Memory B cell (primary cell): ENCODE results near the gene APBA3.
A peak's percentile ranks its signal among the peaks of the same experiment; 100 is the strongest.

Experiments
- ATAC-seq: fragments of 150-1000 bp; cut with Tn5 transposase; 2 replicates; pipeline ENCODE4 v1.10.0; 2021; ENCODE audit warnings: low read depth, mild to moderate bottlenecking, moderate library complexity
- DNase-seq, 2 donors: peaks; one replicate each; pipeline ENCODE4 v3.0.0; 2022; ENCODE audit warnings: low spot score in 2 of 2
- H3K27ac Mint-ChIP-seq: one replicate; pipeline ENCODE4 v1.8.0; 2022; ENCODE audit warnings: mild to moderate bottlenecking, moderate library complexity, mixed read lengths
- H3K27me3 Mint-ChIP-seq: one replicate; pipeline ENCODE4 v1.8.0; 2022; ENCODE audit warnings: mixed read lengths
- H3K36me3 Mint-ChIP-seq: one replicate; pipeline ENCODE4 v1.8.0; 2022; ENCODE audit warnings: mild to moderate bottlenecking, mixed read lengths
- H3K4me1 Mint-ChIP-seq: one replicate; pipeline ENCODE4 v1.8.0; 2022; ENCODE audit warnings: mixed read lengths
- H3K4me3 Mint-ChIP-seq: one replicate; pipeline ENCODE4 v1.8.0; 2022; ENCODE audit warnings: mild to moderate bottlenecking, moderate library complexity, mixed read lengths
- H3K9me3 Mint-ChIP-seq: one replicate; pipeline ENCODE4 v1.8.0; 2022; ENCODE audit warnings: mixed read lengths

Gene APBA3

DNA sequence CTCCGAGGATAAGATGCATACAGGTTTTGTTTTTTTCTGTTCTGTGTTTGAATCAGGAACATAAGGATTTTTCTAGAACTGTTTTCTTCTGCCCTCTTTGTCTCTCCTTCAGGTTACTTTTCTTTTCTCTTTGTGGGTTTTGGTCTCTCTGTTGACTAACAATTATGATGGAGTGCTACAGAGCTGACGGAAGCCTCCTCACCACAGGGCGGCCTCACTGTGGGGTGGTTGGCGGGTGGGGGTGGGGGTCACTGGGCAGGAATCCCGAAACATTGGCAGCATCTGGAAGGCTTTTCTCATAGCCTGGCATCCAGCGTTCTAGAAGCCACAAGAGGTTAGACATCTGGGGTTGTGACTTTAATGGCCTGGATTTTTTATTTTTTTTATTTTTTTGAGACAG, 36.6 kb upstream of the APBA3 start:
- ATAC-seq (no peak), DNase-seq (no peak)
- Mint-ChIP-seq H3K27me3 (peaks cover 14% of the 10 kb centered on the region), H3K9me3 (peaks cover 10% of the 10 kb centered on the region), H3K36me3 (peaks cover 6% of the 10 kb centered on the region), H3K27ac (no peak overlapping the region), H3K4me1 (peaks cover 5% of the 10 kb centered on the region), H3K4me3 (no peak overlapping the region)

DNA sequence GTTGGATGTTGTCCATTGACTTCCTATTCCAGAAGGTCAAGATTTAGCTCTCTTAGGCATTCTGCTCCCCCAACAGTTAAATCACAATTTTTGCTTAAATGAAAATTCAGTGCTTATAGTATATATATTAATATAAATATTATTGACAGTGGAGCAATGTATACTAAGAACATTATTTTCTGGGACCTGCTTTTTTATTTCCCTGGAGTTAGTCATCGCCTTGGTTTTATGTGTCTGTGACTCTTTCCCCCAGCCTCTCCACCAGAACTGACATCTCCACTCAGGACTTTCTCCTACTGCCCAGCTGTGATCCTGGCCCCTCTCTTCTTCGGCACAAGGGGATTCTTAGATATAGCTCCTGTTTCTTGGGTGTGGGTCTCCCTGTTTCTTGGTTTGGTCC, 34.9 kb upstream of the APBA3 start:
- no peak for DNase-seq
- H3K4me1 Mint-ChIP-seq = peaks cover 2% of the 10 kb centered on the region
- H3K27me3 Mint-ChIP-seq = peaks cover 12% of the 10 kb centered on the region
- peaks cover 8% of the 10 kb centered on the region for H3K36me3 Mint-ChIP-seq
- H3K4me3 Mint-ChIP-seq = no peak overlapping the region
- H3K9me3 Mint-ChIP-seq = peaks cover 11% of the 10 kb centered on the region
- no peak overlapping the region for H3K27ac Mint-ChIP-seq
- ATAC-seq = no peak

DNA sequence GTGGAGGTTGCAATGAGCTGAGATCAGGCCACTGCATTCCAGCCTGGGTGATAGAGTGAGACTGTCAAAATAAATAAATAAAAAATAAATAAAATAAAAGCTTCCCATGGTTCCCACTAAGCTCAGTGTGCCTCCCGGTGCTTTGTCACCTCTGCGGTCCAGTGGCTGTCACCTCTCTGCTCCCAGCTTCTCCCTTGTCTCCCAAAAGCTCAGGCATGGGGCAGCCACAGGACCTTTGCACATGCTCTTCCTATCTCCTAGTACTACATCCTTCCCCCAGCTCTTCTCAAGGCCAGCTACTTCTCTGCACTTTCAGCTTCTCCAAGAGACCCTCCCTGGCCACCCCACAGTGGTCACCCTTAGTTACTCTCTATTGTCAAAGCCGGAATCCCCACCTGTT, 32.3 kb upstream of the APBA3 start:
- peaks cover 13% of the 10 kb centered on the region for H3K27me3 Mint-ChIP-seq
- H3K27ac Mint-ChIP-seq = no peak overlapping the region
- DNase-seq (no peak), ATAC-seq (no peak)
- no peak overlapping the region for H3K4me3 Mint-ChIP-seq
- H3K36me3 Mint-ChIP-seq = peaks cover 8% of the 10 kb centered on the region
- no peaks in the 10 kb centered on the region for H3K4me1 Mint-ChIP-seq
- peaks cover 12% of the 10 kb centered on the region for H3K9me3 Mint-ChIP-seq

- Mint-ChIP-seq H3K27me3 (peaks cover 13% of the 10 kb centered on the region), H3K27ac (no peak overlapping the region), H3K36me3 (peaks cover 8% of the 10 kb centered on the region), H3K9me3 (peaks cover 12% of the 10 kb centered on the region), H3K4me1 (no peaks in the 10 kb centered on the region), H3K4me3 (no peak overlapping the region)
- DNase-seq = no peak
- no peak for ATAC-seq
Observed at GRCh38 chr19:3792114-3792513, 30.6 kb upstream of the APBA3 start.

DNA sequence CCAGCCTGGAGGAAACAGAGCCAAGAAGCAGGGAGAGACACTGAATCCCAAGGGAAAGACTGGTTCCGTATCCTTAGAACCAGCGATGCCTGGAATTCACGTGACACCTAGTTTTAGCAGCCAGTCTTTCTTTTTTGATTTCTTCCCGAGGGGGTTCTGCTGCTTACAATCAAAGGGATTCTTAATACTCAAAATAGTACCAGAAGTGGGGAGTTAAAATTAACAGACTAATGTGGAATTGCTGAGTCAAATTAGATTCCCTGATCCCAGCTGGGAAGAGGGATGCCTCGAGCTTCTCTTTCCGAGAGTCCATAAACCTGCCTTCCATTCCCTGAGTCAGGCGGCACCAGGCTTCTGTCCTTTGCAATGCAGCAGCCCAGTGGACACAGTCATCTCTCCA, 29.4 kb upstream of the APBA3 start:
- H3K4me3 Mint-ChIP-seq = no peak overlapping the region
- peaks cover 7% of the 10 kb centered on the region for H3K9me3 Mint-ChIP-seq

DNA sequence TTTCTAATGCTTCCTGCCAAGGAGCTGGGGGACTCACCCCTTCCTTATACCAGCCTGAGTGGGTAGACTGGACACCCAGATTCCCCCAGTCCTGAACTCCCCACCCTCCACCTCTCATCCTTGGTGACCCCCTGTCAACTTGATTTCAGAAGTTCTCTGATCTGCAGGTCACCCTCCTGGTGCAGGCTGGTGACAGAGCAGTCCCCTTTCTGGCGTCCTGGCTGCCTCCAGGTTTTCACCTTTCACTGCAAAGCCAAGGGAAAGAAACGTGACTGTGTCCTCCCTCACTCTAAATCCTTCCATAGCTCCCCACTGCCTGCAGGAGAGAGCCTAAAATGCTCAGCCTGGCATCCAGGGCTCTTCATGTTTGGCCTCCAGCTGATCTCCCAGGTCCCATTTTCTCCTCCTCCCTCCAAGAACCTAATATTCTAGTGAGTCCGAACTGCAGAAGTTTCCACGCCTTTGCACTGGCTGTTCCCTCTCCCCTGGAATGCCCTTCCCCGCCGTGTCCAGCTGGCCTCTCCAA, 28.8 kb upstream of the APBA3 start:
- DNase-seq (no peak), ATAC-seq (no peak)
- Mint-ChIP-seq H3K36me3 (peaks cover 4% of the 10 kb centered on the region), H3K4me3 (no peak overlapping the region), H3K27ac (no peak overlapping the region), H3K27me3 (peaks cover 12% of the 10 kb centered on the region), H3K4me1 (no peaks in the 10 kb centered on the region), H3K9me3 (peaks cover 7% of the 10 kb centered on the region)

More for the DNA sequence above, 29.4 kb upstream of the APBA3 start:
- ATAC-seq = no peak
- Mint-ChIP-seq H3K27me3 (peaks cover 12% of the 10 kb centered on the region), H3K27ac (no peak overlapping the region), H3K36me3 (peaks cover 4% of the 10 kb centered on the region), H3K4me1 (no peaks in the 10 kb centered on the region)
- no peak for DNase-seq

DNA sequence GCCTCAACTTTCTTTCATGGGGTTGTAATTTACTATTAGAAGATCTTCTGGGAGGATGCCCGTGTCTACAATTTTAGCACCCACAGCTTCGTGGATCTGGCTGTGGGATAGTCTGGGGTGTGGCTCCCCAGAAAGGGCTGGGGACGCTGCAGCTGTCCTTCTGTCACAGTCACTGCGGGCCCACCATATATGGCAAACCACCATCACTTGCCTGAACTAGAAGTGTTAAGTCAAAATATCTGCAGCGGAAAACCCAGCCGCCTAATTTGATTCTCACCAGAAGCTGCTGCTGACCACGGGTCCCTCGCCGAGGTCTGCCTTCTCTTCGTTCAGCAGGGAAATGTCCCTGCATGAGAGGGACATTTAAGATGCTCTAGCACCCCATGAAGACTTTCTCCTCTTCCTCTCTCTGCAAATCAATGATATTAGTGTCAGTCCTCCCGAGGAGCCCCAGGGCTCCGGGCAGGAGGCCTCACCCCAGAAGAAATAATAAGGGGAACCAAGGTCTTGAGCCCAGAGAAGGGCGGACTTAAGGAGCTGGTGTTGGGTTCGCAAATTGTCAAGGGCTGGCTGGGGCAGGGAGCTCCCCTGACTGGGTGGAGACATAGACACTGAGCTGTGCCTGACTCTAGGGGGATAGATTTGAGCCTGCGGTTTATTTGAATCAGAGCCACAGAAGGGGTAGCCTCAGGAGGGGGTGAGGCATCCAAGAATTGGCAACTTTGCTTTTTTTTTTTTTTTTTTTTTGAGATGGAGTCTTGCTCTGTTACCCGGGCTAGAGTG, 27.7 kb upstream of the APBA3 start:
- Mint-ChIP-seq H3K9me3 (peaks cover 7% of the 10 kb centered on the region), H3K36me3 (peaks cover 4% of the 10 kb centered on the region), H3K4me3 (no peak overlapping the region), H3K27me3 (peaks cover 15% of the 10 kb centered on the region), H3K4me1 (peaks cover 4% of the 10 kb centered on the region), H3K27ac (no peak overlapping the region)
- no peak for ATAC-seq
- no peak for DNase-seq

DNA sequence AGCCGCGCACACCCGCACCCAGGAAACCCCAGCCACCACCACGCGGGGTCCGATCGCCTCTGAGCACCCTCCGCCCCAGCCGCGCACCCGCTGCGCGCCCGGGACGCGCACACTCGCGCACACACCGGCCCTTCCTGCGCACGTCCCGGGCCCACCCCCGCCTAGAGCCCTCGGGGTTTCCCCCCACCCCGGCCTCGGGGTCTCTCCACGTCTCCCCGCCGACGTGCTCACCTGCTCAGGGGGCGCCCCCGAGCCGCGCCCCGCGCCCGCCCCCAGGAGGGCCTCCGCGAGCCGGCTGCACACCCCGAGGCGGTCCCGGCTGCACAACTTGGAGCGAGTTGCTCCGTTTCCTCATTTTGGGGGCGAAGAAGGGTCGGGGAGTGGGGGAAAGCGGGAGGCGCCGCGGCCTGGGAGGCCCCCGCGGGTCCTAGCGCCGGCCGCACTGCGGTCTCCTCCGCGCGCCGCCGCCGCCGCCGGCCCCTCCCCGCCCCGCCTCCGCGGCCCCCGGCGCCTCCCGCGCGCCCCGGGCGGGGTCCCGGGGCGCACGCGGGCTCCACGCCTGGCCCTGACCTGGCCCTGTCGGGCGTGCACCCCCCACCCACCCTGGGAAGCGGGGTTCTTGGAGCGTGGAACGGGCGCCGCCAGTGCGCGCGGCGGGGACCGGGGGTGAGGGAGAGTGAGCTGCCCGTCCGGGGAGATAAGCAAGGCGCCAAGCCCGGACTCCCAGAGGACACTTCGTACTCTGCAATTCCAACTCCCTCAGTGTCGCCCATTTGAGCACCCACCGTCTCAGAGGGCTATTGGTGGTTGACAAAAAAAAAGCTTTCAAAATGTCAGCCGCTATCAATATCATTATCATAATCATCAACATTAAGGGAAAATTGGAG, 24.7 kb upstream of the APBA3 start, which contains the start of gene MATK:
Gene MATK (minus strand): TSS at position 444 of the 887 bp plus-strand sequence. CDS start 1,246 bp downstream, outside the sequence.
- H3K27ac Mint-ChIP-seq = no peak within 1 kb of the TSS
- peaks cover 18% of the 10 kb centered on the region for H3K27me3 Mint-ChIP-seq
- peaks cover 4% of the 10 kb centered on the region for H3K4me1 Mint-ChIP-seq
- DNase-seq = no peak
- peak within 1 kb of the TSS; percentile 57 for H3K4me3 Mint-ChIP-seq
- H3K9me3 Mint-ChIP-seq = peaks cover 10% of the 10 kb centered on the region
- ATAC-seq = peak; percentile 49
- peaks cover 9% of the 10 kb centered on the region for H3K36me3 Mint-ChIP-seq

DNA sequence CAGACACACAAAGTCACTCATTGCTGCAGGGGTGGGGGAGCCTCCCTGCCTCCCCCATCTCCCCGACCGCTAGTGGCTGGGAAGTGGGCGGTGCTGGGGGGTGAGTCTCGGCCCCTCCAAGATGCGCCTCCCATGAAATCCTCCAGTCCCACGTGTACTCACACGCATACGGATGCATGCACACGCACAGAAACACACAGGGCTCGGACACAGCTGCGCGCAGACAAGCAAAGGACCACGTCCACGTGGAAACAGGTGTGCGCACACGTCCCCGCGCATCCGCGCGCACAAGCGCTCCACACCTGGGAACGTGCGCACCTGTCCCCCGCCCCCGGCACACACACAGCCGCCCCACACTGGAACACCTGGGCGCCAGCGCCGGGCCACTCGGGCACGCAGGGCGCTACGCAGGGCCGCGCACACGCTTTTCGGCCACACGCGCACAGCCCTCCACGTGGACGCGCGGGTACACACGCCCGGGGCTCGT, 24.0 kb upstream of the APBA3 start:
- Mint-ChIP-seq H3K27me3 (peaks cover 15% of the 10 kb centered on the region), H3K4me1 (peaks cover 4% of the 10 kb centered on the region), H3K27ac (no peak overlapping the region), H3K4me3 (peak overlapping the region; percentile 57), H3K9me3 (peaks cover 9% of the 10 kb centered on the region), H3K36me3 (peaks cover 9% of the 10 kb centered on the region)
- DNase-seq = no peak
- peak; percentile 36 for ATAC-seq

DNA sequence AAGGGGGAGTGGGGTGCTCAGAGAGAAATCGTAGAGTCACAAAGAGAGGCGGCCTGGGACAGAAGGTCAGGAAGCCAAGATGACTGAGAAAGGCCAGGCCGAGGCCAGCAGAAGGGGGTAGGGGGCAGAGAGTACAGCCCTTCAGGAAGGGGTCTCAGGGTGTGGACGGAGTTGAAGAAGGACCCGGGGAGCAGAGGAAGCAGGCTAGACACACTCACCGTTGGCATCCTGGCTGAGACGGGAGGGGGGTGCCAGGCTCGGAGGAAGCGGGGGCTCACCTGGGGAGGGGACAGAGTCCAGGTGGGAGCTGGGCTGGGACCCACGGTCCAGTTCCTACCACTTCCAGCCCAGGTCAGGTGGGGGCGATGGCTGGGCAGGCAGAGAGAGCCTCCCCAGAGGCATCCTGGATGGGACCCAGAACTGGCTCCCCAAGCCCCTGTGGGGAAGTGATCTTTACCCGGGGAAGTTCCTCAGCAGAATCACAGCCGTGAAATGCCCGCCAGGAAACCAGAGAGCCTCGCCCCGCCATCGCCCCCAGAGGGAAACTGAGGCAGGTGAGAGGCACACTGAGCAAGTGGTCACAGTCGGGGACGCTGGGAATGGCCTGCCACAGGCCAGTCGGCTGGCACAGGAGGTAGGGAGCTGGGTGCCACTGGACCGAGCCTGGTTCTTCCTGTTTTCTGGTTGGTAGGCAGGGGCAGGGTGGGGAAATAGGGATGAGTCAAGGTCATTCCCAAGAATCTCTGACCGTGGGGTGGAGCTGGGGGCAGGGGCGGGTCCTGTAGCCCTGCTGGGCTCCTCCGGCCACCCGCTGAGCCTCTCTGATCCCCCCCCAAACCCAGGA, 23.3 kb upstream of the APBA3 start:
- Mint-ChIP-seq H3K9me3 (peaks cover 9% of the 10 kb centered on the region), H3K36me3 (peaks cover 9% of the 10 kb centered on the region), H3K27me3 (peaks cover 13% of the 10 kb centered on the region), H3K4me1 (peaks cover 4% of the 10 kb centered on the region), H3K4me3 (peak overlapping the region; percentile 78), H3K27ac (no peak overlapping the region)
- no peak for ATAC-seq
- DNase-seq = no peak

- Mint-ChIP-seq H3K4me1 (peaks cover 4% of the 10 kb centered on the region), H3K27me3 (peaks cover 13% of the 10 kb centered on the region), H3K4me3 (peak overlapping the region; percentile 78), H3K36me3 (peaks cover 9% of the 10 kb centered on the region), H3K9me3 (peaks cover 9% of the 10 kb centered on the region), H3K27ac (no peak overlapping the region)
- DNase-seq = no peak
- ATAC-seq = peak; percentile 28
Observed at GRCh38 chr19:3783660-3784584, 22.4 kb upstream of the APBA3 start.

DNA sequence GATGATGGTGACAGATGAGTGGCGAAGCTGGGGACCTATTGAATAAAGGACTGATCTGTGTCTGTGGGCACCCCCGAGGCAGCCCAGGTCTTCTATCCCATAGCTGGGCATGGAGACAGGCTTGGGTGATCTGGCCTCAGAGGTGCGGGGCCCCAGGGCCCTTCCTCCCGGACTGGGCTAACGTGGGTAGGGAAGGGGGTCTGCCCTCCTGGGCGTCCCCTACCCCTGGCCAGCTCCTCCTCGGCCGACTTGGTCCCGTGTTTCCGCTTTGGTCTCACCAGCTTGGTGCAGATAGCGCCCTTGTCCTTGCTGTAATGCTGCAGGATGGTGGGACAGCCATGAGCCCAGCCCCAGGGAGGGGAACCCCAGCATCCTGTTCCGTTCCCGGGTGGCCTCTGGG, 21.4 kb upstream of the APBA3 start:
- Mint-ChIP-seq H3K36me3 (peaks cover 9% of the 10 kb centered on the region), H3K27me3 (peaks cover 12% of the 10 kb centered on the region), H3K4me1 (peaks cover 4% of the 10 kb centered on the region), H3K9me3 (peaks cover 9% of the 10 kb centered on the region), H3K4me3 (no peak overlapping the region), H3K27ac (no peak overlapping the region)
- DNase-seq = no peak
- no peak for ATAC-seq
